Smooth muscle cell (in vitro differentiated cells): Measurements from ENCODE around the gene FOXL3. TPM values are rescaled to one million over a fixed set of nuclear protein-coding genes. Genes with fewer than 3 reads are reported as not detected.

Experiments
- DNase-seq: peaks from one replicate; lab custom pipeline; 2025; ENCODE audit not compliant: unreplicated experiment; lab: John Stamatoyannopoulos, UW
- H2AFZ ChIP-seq: fragments of 200-600 bp; sonication (generic); 2 replicates; pipeline ENCODE4 v1.6.0; 2016; ENCODE audit warnings: antibody characterized with exemption, low read depth, mild to moderate bottlenecking
- H3F3A ChIP-seq: fragments of 200-600 bp; sonication (generic); 2 replicates; pipeline ENCODE4 v1.6.0; 2017; ENCODE audit warnings: antibody characterized with exemption, low read depth
- H3K27ac ChIP-seq: fragments of 200-600 bp; sonication (generic); 2 replicates; pipeline ENCODE4 v1.5.1; 2016; ENCODE audit warnings: low read depth, mild to moderate bottlenecking
- H3K27me3 ChIP-seq: fragments of 200-600 bp; sonication (generic); 2 replicates; pipeline ENCODE4 v1.6.1; 2016; ENCODE audit warnings: low read depth, mild to moderate bottlenecking
- H3K36me3 ChIP-seq: fragments of 200-600 bp; sonication (generic); 2 replicates; pipeline ENCODE4 v1.5.1; 2016; ENCODE audit warnings: low read depth
- H3K4me1 ChIP-seq: fragments of 200-600 bp; sonication (generic); 2 replicates; pipeline ENCODE4 v1.5.1; 2016; ENCODE audit warnings: low read depth
- H3K4me2 ChIP-seq: fragments of 200-600 bp; sonication (generic); 2 replicates; pipeline ENCODE4 v1.6.0; 2016; ENCODE audit warnings: mild to moderate bottlenecking
- H3K4me3 ChIP-seq: fragments of 200-600 bp; sonication (generic); 2 replicates; pipeline ENCODE4 v1.5.1; 2016; ENCODE audit warnings: mild to moderate bottlenecking
- H3K79me2 ChIP-seq: fragments of 200-600 bp; sonication (generic); 2 replicates; pipeline ENCODE4 v1.6.0; 2016; ENCODE audit warnings: low read depth, mild to moderate bottlenecking
- H3K9ac ChIP-seq: fragments of 200-600 bp; sonication (generic); 2 replicates; pipeline ENCODE4 v1.6.0; 2016; ENCODE audit warnings: low read depth
- H3K9me3 ChIP-seq: fragments of 200-600 bp; sonication (generic); replicated peaks from 2 replicates; pipeline ENCODE4 v1.5.1; 2016; ENCODE audit warnings: low read depth
- H4K20me1 ChIP-seq: fragments of 200-600 bp; sonication (generic); 2 replicates; pipeline ENCODE4 v1.6.0; 2016; ENCODE audit warnings: low read depth
- WGBS: methylation state at CpG from one replicate; pipeline ENCODE4 v1.1.7; 2016; ENCODE audit warnings: low lambda C conversion rate; 5-methylcytosine and 5-hydroxymethylcytosine counted together
- polyA plus RNA-seq: library from polyadenylated mRNA; unstranded; fragments of >200 nt; fragmentation: Nextera tagmentation; extraction: Ambion mirVana; gene quantifications from 2 replicates; pipeline ENCODE4 v1.2.1, GENCODE V29; 2016
- total RNA-seq: library from RNA; depleted of rRNA; stranded (reverse); fragments of >200 nt; gene quantifications from 2 replicates; pipeline ENCODE4 v1.2.3, GENCODE V29; 2014
- TF ChIP-seq, protein P1 (sequence below): fragments of 200-600 bp; sonication (generic); IDR thresholded peaks from 2 replicates; pipeline ENCODE4 v1.5.1; 2017; ENCODE audit warnings: borderline replicate concordance, mild to moderate bottlenecking, antibody characterized with exemption; ENCODE audit not compliant: insufficient read depth, poor library complexity, severe bottlenecking

Gene FOXL3
- total and polyA plus RNA-seq, 2 experiments from 2014 or later = not detected

DNA sequence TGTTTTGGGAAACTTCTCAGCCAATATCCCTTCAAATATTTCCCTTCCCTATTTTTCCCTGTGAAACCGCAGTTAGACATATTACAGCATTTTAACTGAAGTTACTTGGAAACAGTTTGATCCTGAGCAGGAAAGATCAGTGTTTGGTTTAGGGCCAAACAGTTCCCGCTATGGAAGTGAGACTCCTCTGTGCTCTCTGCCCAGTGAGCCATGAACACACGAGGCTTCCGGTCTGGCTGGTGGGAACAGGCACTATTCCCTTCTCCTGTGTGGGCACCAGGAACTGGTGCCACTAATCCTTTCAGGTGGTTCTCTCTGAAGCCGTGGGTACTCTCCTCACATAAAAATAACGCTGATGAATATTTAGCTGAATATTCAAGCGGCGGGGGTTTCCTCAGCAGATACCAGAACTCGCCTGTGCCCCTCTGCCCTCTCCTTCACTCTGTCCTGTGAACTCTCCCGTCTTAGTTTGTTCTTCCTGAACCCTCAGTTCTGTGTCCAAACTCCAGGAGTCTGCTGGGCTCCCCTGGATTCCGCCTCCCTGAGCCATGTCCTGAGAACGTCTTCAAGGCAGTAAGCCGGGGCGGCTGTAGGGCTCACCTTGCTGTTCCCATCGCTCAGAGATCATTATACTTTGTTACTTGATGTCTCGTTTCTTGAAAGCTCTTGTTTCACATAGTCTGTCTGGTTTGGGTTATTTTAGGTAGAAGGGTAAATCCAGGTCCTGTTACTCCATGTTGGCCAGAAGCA is 25.7 kb downstream of the FOXL3 start:
- Histone ChIP-seq H3F3A (no peaks in the 10 kb centered on the region), H3K9ac (no peak overlapping the region), H3K27me3 (peaks cover 7% of the 10 kb centered on the region), H4K20me1 (no peaks in the 10 kb centered on the region), H3K4me3 (no peak overlapping the region), H3K4me1 (no peaks in the 10 kb centered on the region), H3K4me2 (no peak overlapping the region), H3K9me3 (no peaks in the 10 kb centered on the region), H3K36me3 (no peaks in the 10 kb centered on the region), H3K27ac (no peak overlapping the region), H2AFZ (no peak overlapping the region), H3K79me2 (no peaks in the 10 kb centered on the region)
- TF ChIP-seq, protein P1, sequence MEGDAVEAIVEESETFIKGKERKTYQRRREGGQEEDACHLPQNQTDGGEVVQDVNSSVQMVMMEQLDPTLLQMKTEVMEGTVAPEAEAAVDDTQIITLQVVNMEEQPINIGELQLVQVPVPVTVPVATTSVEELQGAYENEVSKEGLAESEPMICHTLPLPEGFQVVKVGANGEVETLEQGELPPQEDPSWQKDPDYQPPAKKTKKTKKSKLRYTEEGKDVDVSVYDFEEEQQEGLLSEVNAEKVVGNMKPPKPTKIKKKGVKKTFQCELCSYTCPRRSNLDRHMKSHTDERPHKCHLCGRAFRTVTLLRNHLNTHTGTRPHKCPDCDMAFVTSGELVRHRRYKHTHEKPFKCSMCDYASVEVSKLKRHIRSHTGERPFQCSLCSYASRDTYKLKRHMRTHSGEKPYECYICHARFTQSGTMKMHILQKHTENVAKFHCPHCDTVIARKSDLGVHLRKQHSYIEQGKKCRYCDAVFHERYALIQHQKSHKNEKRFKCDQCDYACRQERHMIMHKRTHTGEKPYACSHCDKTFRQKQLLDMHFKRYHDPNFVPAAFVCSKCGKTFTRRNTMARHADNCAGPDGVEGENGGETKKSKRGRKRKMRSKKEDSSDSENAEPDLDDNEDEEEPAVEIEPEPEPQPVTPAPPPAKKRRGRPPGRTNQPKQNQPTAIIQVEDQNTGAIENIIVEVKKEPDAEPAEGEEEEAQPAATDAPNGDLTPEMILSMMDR = no peak
- 89% methylated on average over 16 of the region's 16 CpGs for WGBS
- no peak for DNase-seq

DNA sequence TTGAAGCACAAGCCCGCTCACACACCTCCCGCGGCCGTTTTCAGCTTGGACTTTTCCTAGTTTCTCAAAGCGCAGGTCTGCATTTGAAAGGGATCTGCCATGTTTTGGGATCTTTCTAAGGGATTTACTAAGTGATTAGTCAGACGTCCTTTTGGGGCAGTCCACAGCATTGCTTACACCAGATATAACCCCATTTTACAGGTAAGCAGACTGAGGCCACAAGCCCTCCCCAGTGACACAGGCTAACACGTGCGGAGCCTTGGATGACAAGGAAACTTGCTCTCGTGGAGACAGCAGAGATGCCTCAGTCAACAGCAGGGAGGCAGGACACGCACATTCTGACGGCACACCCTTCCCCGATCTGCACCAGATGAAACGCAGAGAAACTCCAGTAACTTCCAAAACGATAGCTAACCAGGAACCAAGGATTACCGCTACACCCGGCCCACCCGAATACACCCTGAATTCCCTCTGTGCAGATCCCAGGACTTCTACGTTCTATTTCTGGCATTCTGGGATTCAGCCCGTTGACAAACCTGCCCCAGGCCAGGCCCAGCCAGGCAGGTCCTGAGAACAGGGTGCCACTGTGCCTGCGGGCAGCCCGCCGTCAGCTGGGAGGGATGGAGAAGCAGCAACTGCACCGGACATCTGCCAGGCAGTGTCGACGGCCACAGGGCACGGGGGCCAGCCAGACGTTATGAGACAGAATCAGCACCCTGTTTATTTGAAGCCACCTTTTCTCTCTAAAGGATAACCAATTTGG is 27.9 kb downstream of the FOXL3 start:
- H3K36me3 ChIP-seq = no peaks in the 10 kb centered on the region
- H2AFZ ChIP-seq = no peak overlapping the region
- H3K27me3 ChIP-seq = peaks cover 7% of the 10 kb centered on the region
- H3K4me2 ChIP-seq = no peak overlapping the region
- H3K79me2 ChIP-seq = no peaks in the 10 kb centered on the region
- no peak overlapping the region for H3K9ac ChIP-seq
- no peaks in the 10 kb centered on the region for H3K4me1 ChIP-seq
- WGBS = 92% methylated on average over 27 of the region's 27 CpGs
- TF ChIP-seq, protein P1 = no peak
- H3K27ac ChIP-seq = no peak overlapping the region
- no peaks in the 10 kb centered on the region for H3K9me3 ChIP-seq
- no peaks in the 10 kb centered on the region for H4K20me1 ChIP-seq
- H3K4me3 ChIP-seq = no peak overlapping the region
- no peak for DNase-seq
- H3F3A ChIP-seq = no peaks in the 10 kb centered on the region

DNA sequence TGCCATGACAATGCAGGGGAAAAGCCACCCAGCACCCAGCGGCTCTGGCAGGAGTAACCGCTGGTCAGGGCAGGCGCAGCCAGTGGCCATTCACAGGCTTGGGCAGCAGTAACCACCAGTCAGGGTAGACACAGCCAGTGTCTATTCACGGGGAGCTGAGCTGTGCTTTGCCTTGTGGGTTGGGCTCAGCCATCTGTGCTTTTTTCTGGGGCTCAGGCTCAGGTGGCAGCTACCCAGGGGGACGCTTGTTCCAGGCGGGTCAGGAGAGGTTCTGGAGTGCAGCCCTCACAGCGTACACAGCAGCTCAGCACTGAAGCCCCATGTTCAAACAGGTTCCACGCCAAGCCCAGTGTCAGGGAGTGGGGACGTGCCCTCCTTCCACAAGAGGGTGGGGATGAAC is 28.5 kb downstream of the FOXL3 start:
- peaks cover 7% of the 10 kb centered on the region for H3K27me3 ChIP-seq
- H3K27ac ChIP-seq = no peak overlapping the region

More for the DNA sequence above, 28.5 kb downstream of the FOXL3 start:
- Histone ChIP-seq H4K20me1 (no peaks in the 10 kb centered on the region), H3K4me1 (no peaks in the 10 kb centered on the region), H3K9ac (no peak overlapping the region), H3K4me2 (no peak overlapping the region), H3F3A (no peaks in the 10 kb centered on the region), H3K4me3 (no peak overlapping the region), H2AFZ (no peak overlapping the region), H3K79me2 (no peaks in the 10 kb centered on the region), H3K9me3 (no peaks in the 10 kb centered on the region), H3K36me3 (no peaks in the 10 kb centered on the region)
- DNase-seq = no peak
- WGBS = 81% methylated on average over 9 of the region's 9 CpGs
- TF ChIP-seq, protein P1 = no peak
